HTERT RPE-1 (cell line): ENCODE results near the gene GIMAP8.
"Not testable (repeated sequence)": the region's sequence is repeated elsewhere in the genome, so short reads cannot be mapped to it uniquely, and the experiment has no call there.

Source experiments
- in situ Hi-C: fragments of 300-500 bp; cut with MboI; formaldehyde crosslinking; loops from 4 replicates; pipeline ENCODE4 v1.14.3; 2020; ENCODE audit warnings: low sequenced_read_pairs

The GIMAP8 gene

GRCh38 chr7:150463461-150463860, 13.0 kb downstream of the GIMAP8 start:
- in situ Hi-C loops, result no loop called here

- in situ Hi-C loops, result no loop called here
Measured at GRCh38 chr7:150464962-150465361, 14.5 kb downstream of the GIMAP8 start.

- in situ Hi-C loops, result no loop called here
Measured at GRCh38 chr7:150465414-150465813, 15.0 kb downstream of the GIMAP8 start.

- in situ Hi-C loops, result no loop called here
Measured at GRCh38 chr7:150466477-150466876, 16.0 kb downstream of the GIMAP8 start.

- in situ Hi-C loops, result no loop called here
Measured at GRCh38 chr7:150468241-150468640, 17.8 kb downstream of the GIMAP8 start.

GRCh38 chr7:150471886-150472285, 21.5 kb downstream of the GIMAP8 start:
- in situ Hi-C loops, result no loop called here

GRCh38 chr7:150473902-150474301, 23.5 kb downstream of the GIMAP8 start:
- in situ Hi-C loops, result no loop called here

GRCh38 chr7:150476285-150476684, 25.9 kb downstream of the GIMAP8 start:
- in situ Hi-C loops, result no loop called here

GRCh38 chr7:150476819-150477631, 26.6 kb downstream of the GIMAP8 start:
- in situ Hi-C loops, result no loop called here

GRCh38 chr7:150479023-150479716, 28.7 kb downstream of the GIMAP8 start:
- in situ Hi-C loops, result no loop called here

GRCh38 chr7:150481186-150481920, 30.9 kb downstream of the GIMAP8 start:
- in situ Hi-C loops, result no loop called here

GRCh38 chr7:150481922-150482321, 31.5 kb downstream of the GIMAP8 start:
- in situ Hi-C loops, result no loop called here

GRCh38 chr7:150483514-150483913, 33.1 kb downstream of the GIMAP8 start:
- in situ Hi-C loops, result not testable (repeated sequence)

GRCh38 chr7:150484071-150484470, 33.6 kb downstream of the GIMAP8 start:
- in situ Hi-C loops, result not testable (repeated sequence)

- in situ Hi-C loops, result no loop called here
Measured at GRCh38 chr7:150487625-150488024, 37.2 kb downstream of the GIMAP8 start.

GRCh38 chr7:150489782-150490181, 39.4 kb downstream of the GIMAP8 start:
- in situ Hi-C loops, result no loop called here

- in situ Hi-C loops, result not testable (repeated sequence)
Measured at GRCh38 chr7:150493442-150493841, 43.0 kb downstream of the GIMAP8 start.

GRCh38 chr7:150502519-150502918, 52.1 kb downstream of the GIMAP8 start:
- in situ Hi-C loops, result no loop called here

- in situ Hi-C loops, result no loop called here
Measured at GRCh38 chr7:150503155-150503554, 52.7 kb downstream of the GIMAP8 start.

- in situ Hi-C loops, result no loop called here
Measured at GRCh38 chr7:150503581-150503980, 53.2 kb downstream of the GIMAP8 start.

GRCh38 chr7:150507947-150508602, 57.6 kb downstream of the GIMAP8 start:
- in situ Hi-C loops, result no loop called here
